ENCODE measurements around the gene ZNF280D. TPM values are rescaled to one million over a fixed set of nuclear protein-coding genes. Genes with fewer than 3 reads are reported as not detected.

The ZNF280D gene
- total RNA-seq, 1 experiment from 2014 or later = 26.8 TPM

- Histone ChIP-seq H3K9me2 (ENCODE audit: insufficient read depth) (no peaks in the 10 kb centered on the region), H3K27ac (no peak overlapping the region), H3F3A (ENCODE audit: insufficient read depth, low read depth) (no peaks in the 10 kb centered on the region), H3K27me3 (ENCODE audit: insufficient read depth, low read depth) (no peaks in the 10 kb centered on the region), H3K36me3 (ENCODE audit: low read depth) (no peaks in the 10 kb centered on the region), H3K9me3 (ENCODE audit: insufficient read depth, low read depth) (no peaks in the 10 kb centered on the region), H3K4me1 (replicated peaks; ENCODE audit: insufficient read depth) (no peaks in the 10 kb centered on the region), H4K20me1 (ENCODE audit: insufficient read depth) (no peaks in the 10 kb centered on the region), H3K4me2 (no peak overlapping the region), H3K79me2 (ENCODE audit: low read depth) (no peaks in the 10 kb centered on the region), H3K4me3 (no peak overlapping the region), H2AFZ (no peak overlapping the region)
- no peak for DNase-seq
- TF ChIP-seq EZH2 (IDR thresholded peaks at IDR 0.05; ENCODE audit: low read depth) = no peak
- TF ChIP-seq, protein P1, sequence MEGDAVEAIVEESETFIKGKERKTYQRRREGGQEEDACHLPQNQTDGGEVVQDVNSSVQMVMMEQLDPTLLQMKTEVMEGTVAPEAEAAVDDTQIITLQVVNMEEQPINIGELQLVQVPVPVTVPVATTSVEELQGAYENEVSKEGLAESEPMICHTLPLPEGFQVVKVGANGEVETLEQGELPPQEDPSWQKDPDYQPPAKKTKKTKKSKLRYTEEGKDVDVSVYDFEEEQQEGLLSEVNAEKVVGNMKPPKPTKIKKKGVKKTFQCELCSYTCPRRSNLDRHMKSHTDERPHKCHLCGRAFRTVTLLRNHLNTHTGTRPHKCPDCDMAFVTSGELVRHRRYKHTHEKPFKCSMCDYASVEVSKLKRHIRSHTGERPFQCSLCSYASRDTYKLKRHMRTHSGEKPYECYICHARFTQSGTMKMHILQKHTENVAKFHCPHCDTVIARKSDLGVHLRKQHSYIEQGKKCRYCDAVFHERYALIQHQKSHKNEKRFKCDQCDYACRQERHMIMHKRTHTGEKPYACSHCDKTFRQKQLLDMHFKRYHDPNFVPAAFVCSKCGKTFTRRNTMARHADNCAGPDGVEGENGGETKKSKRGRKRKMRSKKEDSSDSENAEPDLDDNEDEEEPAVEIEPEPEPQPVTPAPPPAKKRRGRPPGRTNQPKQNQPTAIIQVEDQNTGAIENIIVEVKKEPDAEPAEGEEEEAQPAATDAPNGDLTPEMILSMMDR (conservative IDR thresholded peaks at IDR 0.05) = no peak
- intact Hi-C loops (cut with micrococcal nuclease; ENCODE audit: unreplicated experiment) = no loop called here
- BruUV-seq (replicated peaks) = no TSS peak
- POLR2A ChIA-PET (ENCODE audit: unreplicated experiment) = no interaction called here
- CTCF ChIA-PET = no interaction called here
Observed at GRCh38 chr15:56667517-56667916, 65.8 kb downstream of the ZNF280D start.

DNA sequence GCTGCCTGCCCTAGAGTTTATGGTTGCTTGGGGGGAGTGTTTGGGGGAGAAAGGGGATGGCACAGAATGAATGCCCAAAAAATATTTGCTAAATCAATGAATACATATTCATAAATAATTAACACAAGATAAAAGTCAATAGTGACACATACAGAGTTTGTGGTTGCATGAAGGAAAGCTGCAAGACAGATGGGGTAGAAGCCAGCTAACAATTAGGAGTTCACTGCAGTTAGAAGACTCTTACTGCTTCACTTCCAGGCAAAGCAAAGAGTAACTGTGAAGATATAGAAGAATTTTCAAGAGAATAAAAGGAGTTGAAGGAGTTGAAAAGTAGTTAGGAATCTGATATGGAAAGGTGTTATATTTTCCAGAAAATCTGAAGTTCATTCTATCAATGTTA is 72.4 kb downstream of the ZNF280D start:
- Histone ChIP-seq H3K9me3 (ENCODE audit: insufficient read depth, low read depth) (no peaks in the 10 kb centered on the region), H3K4me2 (no peak overlapping the region), H3F3A (ENCODE audit: insufficient read depth, low read depth) (no peaks in the 10 kb centered on the region), H3K27me3 (ENCODE audit: insufficient read depth, low read depth) (no peaks in the 10 kb centered on the region), H3K36me3 (ENCODE audit: low read depth) (no peaks in the 10 kb centered on the region), H3K27ac (no peak overlapping the region), H3K4me3 (no peak overlapping the region), H3K79me2 (ENCODE audit: low read depth) (no peaks in the 10 kb centered on the region), H4K20me1 (ENCODE audit: insufficient read depth) (no peaks in the 10 kb centered on the region), H3K4me1 (replicated peaks; ENCODE audit: insufficient read depth) (no peaks in the 10 kb centered on the region), H2AFZ (no peak overlapping the region), H3K9me2 (ENCODE audit: insufficient read depth) (no peaks in the 10 kb centered on the region)
- ChIA-PET CTCF (no interaction called here), POLR2A (ENCODE audit: unreplicated experiment) (no interaction called here)
- intact Hi-C loops (cut with micrococcal nuclease; ENCODE audit: unreplicated experiment) = loop anchor here (1.0 kb wide), 1 partner anchor 16 kb away; no protein-coding TSS in a partner anchor
- no peak for DNase-seq
- no TSS peak for BruUV-seq (replicated peaks)
- no peak for TF ChIP-seq EZH2 (IDR thresholded peaks at IDR 0.05; ENCODE audit: low read depth)
- TF ChIP-seq, protein P1 (conservative IDR thresholded peaks at IDR 0.05) = no peak

GRCh38 chr15:56659197-56659596 is 74.1 kb downstream of the ZNF280D start:
- no peak for DNase-seq
- no peak overlapping the region for H3K4me2 ChIP-seq
- CTCF ChIA-PET = interaction anchor here (1.0 kb wide), 1 partner anchor 1202 kb away, joined by 3 read pairs; no protein-coding TSS in a partner anchor
- no peaks in the 10 kb centered on the region for H3K9me2 ChIP-seq (ENCODE audit: insufficient read depth)
- TF ChIP-seq EZH2 (IDR thresholded peaks at IDR 0.05; ENCODE audit: low read depth) = no peak
- TF ChIP-seq, protein P1 (conservative IDR thresholded peaks at IDR 0.05) = no peak
- intact Hi-C loops (cut with micrococcal nuclease; ENCODE audit: unreplicated experiment) = no loop called here
- H3K4me3 ChIP-seq = no peak overlapping the region
- no peak overlapping the region for H2AFZ ChIP-seq
- no peaks in the 10 kb centered on the region for H4K20me1 ChIP-seq (ENCODE audit: insufficient read depth)
- no peaks in the 10 kb centered on the region for H3K27me3 ChIP-seq (ENCODE audit: insufficient read depth, low read depth)
- no peak overlapping the region for H3K27ac ChIP-seq
- H3K36me3 ChIP-seq (ENCODE audit: low read depth) = no peaks in the 10 kb centered on the region
- H3K79me2 ChIP-seq (ENCODE audit: low read depth) = no peaks in the 10 kb centered on the region
- H3K4me1 ChIP-seq (replicated peaks; ENCODE audit: insufficient read depth) = no peaks in the 10 kb centered on the region
- no peaks in the 10 kb centered on the region for H3F3A ChIP-seq (ENCODE audit: insufficient read depth, low read depth)
- BruUV-seq (replicated peaks) = no TSS peak
- no peaks in the 10 kb centered on the region for H3K9me3 ChIP-seq (ENCODE audit: insufficient read depth, low read depth)
- POLR2A ChIA-PET (ENCODE audit: unreplicated experiment) = no interaction called here
